HAP-1 (cell line): ENCODE measurements around the gene DPYSL3.
"Not testable (repeated sequence)": the region's sequence is repeated elsewhere in the genome, so short reads cannot be mapped to it uniquely, and the experiment has no call there.

ENCODE experiments used
- DNase-seq, 2 experiments: peaks; one replicate each; pipeline ENCODE4 v3.0.0-alpha.2; 2016 to 2020; ENCODE audit warnings: low spot score in 2 of 2
- H3K27me3 ChIP-seq: fragments of 250-450 bp; sonication (Bioruptor Pico); 2 replicates; pipeline ENCODE4 v1.5.1; 2020; ENCODE audit warnings: low read depth, mild to moderate bottlenecking, moderate library complexity
- H3K36me3 ChIP-seq: fragments of 250-450 bp; sonication (Bioruptor Pico); replicated peaks from 2 replicates; pipeline ENCODE4 v1.5.1; 2020; ENCODE audit warnings: mild to moderate bottlenecking
- H3K4me1 ChIP-seq: fragments of 250-450 bp; sonication (Bioruptor Pico); 2 replicates; pipeline ENCODE4 v1.5.1; 2020; ENCODE audit warnings: mild to moderate bottlenecking
- H3K4me3 ChIP-seq: fragments of 250-450 bp; sonication (Bioruptor Pico); 2 replicates; pipeline ENCODE4 v1.5.1; 2020; ENCODE audit warnings: mild to moderate bottlenecking, moderate library complexity
- H3K9me3 ChIP-seq: fragments of 250-450 bp; sonication (Bioruptor Pico); 2 replicates; pipeline ENCODE4 v1.5.1; 2020; ENCODE audit warnings: mild to moderate bottlenecking, moderate library complexity
- in situ Hi-C: fragments of 300-500 bp; cut with MboI; formaldehyde crosslinking; loops from 3 replicates; pipeline ENCODE4 v1.14.3; 2020; ENCODE audit warnings: low sequenced_read_pairs, inconsistent platforms, mixed read lengths

DPYSL3 gene

DNA sequence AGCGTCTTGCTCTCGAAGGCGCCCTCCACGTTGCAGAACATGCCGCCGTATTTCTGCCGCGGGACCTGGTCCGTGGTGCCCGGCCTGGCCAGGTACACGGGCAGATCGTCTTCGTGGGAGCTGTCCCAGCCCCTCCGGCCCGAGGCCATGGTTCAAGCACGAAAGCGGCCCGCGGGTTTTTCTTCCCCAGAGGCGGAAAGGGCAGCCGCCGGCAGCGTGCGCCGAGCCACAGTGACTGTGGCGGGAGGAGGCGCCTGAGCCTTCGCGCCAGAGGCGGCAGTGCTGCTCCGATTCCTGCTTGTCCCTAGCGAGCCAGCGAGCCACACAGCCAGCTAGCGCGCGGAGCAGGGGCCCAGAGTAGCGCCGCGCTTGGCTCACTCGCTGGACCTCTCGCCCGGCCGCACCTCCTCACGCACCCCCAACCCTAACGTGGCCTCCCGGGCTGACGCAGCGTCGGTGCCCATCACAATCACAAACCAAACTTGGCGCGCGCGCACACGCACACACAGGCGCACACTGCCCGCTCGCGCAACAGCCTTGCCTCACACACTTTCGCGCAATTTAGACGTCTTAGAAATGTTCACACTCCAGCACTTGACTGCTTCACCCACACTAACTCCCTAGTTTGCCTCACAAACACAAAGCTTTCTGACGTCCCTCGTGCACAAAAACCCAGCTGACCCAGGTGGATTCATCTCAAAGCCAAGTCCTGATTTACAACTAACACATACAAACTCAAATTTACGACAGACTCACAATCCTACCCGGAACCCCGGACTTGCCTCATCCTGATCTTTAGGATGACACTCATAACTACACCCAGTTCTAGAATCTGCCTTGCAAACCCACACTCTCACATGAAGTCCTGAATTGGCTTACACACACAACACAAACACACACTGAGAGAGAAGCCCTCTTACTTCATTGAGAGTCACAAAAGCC is at the start of gene DPYSL3:
DPYSL3 (minus strand) TSS at position 359 of the 942 bp plus-strand sequence; CDS start at position 149, 210 bp downstream.
- in situ Hi-C loops = no loop called here
- Histone ChIP-seq H3K27me3 (peaks cover 42% of the 10 kb centered on the region), H3K36me3 (no peaks in the 10 kb centered on the region), H3K9me3 (no peaks in the 10 kb centered on the region), H3K4me1 (no peaks in the 10 kb centered on the region), H3K4me3 (no peak within 1 kb of the TSS)
- DNase-seq = peak in 1 of 2 experiments; percentile 11

DNA sequence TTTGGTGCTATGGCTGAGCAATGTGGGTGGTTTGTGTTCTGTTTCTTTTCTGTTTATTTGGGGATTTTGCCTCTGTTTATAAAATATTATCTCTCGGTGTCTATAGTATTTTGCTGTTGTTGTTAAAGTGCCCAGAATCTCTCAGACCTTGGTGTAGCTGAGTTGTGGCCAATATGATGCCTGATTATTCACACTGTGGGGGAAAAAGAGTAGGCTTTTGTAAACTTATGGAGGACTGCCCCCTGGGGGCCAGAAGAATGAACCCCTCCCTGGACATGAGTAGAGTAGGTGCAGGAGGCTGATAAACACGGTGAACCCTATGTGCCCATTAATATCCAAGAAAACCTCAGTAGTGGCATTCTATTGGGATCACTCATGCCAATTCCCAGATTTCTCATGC is 49.0 kb upstream of the DPYSL3 start:
- peak in 1 of 2 experiments; percentile 57 for DNase-seq
- Histone ChIP-seq H3K9me3 (no peaks in the 10 kb centered on the region), H3K36me3 (no peaks in the 10 kb centered on the region), H3K4me3 (no peak overlapping the region), H3K27me3 (peaks cover 3% of the 10 kb centered on the region; the same call in 1 of the 2 replicates), H3K4me1 (peaks cover 18% of the 10 kb centered on the region)
- in situ Hi-C loops = loop anchor here (25.0 kb wide), 1 partner anchor 1022 kb away; no protein-coding TSS in a partner anchor

DNA sequence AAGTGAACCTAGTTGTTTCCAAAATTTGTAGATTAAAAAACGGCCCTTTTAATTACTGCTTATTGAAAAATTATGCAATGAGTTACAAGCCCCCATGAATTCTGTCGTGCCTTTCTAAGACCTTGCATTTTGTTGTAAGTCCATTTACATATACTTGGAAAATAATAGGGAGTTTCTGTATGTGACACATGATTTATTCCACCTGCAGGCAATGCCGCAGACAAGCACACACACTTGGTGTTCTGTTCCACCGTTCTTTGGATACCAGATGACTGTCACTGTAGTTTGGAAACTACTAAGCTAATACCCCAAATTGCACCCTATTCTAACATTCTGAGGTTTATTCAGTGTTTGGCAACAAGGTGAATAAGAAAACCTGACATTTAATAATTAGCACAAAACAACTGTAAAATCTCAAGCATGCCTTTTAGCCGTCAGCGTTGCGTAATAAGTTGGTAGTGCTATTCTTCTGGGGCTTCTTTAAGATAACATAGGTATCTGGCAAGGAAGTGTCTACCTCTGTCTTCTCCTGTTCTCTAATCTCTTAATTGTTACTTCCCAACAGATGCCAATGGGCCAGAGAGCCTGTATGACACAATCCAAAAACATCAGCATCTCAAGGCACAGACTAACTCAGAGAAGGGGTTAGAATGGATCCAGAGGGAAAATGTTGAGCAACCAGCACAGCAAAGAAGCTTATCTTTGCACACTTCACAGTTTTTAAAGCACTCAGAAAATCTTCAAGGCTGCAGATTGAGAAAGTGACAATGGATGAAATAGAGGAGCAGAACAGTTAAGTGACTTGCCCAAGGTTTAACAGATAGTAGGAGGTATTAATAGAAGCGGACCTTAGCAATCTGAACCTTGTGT is 48.2 kb upstream of the DPYSL3 start:
- peaks cover 18% of the 10 kb centered on the region for H3K4me1 ChIP-seq
- in situ Hi-C loops = loop anchor here (25.0 kb wide), 1 partner anchor 1021 kb away; no protein-coding TSS in a partner anchor
- peak; percentile 43 to 67 for DNase-seq

GRCh38 chr5:147555176-147555575 is 45.3 kb upstream of the DPYSL3 start:
- H3K36me3 ChIP-seq = no peaks in the 10 kb centered on the region
- DNase-seq = no peak
- H3K9me3 ChIP-seq = no peaks in the 10 kb centered on the region
- H3K27me3 ChIP-seq = peaks cover 1% of the 10 kb centered on the region; the same call in 1 of the 2 replicates
- in situ Hi-C loops = loop anchor here (25.0 kb wide), 1 partner anchor 1018 kb away; no protein-coding TSS in a partner anchor
- H3K4me3 ChIP-seq = no peak overlapping the region
- peaks cover 18% of the 10 kb centered on the region for H3K4me1 ChIP-seq

More for the DNA sequence above, 48.2 kb upstream of the DPYSL3 start:
- no peaks in the 10 kb centered on the region for H3K36me3 ChIP-seq
- H3K27me3 ChIP-seq = peaks cover 3% of the 10 kb centered on the region; the same call in 1 of the 2 replicates
- H3K9me3 ChIP-seq = no peaks in the 10 kb centered on the region
- no peak overlapping the region for H3K4me3 ChIP-seq

- DNase-seq = peak in 1 of 2 experiments; percentile 9
- H3K27me3 ChIP-seq = no peaks in the 10 kb centered on the region
- H3K9me3 ChIP-seq = no peaks in the 10 kb centered on the region; the same call in 1 of the 2 replicates
- H3K4me3 ChIP-seq = no peak overlapping the region
- peaks cover 18% of the 10 kb centered on the region for H3K4me1 ChIP-seq
- in situ Hi-C loops = loop anchor here (25.0 kb wide), 1 partner anchor 1017 kb away; no protein-coding TSS in a partner anchor
- H3K36me3 ChIP-seq = no peaks in the 10 kb centered on the region
Observed at GRCh38 chr5:147554261-147554817, 44.5 kb upstream of the DPYSL3 start.

DNA sequence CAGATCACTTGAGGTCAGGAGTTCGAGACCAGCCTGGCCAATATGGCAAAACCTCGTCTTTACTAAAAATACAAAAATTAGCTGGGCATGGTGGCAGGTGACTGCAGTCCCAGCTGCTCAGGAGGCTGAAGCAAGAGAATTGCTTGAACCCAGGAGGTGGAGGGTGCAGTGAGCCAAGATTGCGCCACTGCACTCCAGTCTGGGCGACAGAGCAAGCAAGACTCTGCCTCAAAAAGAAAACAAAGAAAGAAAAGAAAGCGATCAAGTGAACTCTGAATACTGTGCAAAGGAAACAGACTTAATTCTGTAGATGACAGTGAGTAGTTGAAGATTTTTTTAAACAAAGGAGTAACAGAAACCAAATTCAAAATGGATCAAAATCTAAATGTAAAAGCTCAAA is 43.9 kb upstream of the DPYSL3 start:
- not testable (repeated sequence) for DNase-seq, H3K4me3 ChIP-seq
- in situ Hi-C loops = loop anchor here (25.0 kb wide), 1 partner anchor 1017 kb away; no protein-coding TSS in a partner anchor

GRCh38 chr5:147552897-147553296 is 43.0 kb upstream of the DPYSL3 start:
- no peaks in the 10 kb centered on the region for H3K36me3 ChIP-seq
- no peak overlapping the region for H3K4me3 ChIP-seq
- no peaks in the 10 kb centered on the region; the same call in 1 of the 2 replicates for H3K9me3 ChIP-seq
- H3K4me1 ChIP-seq = peaks cover 11% of the 10 kb centered on the region
- in situ Hi-C loops = loop anchor here (25.0 kb wide), 1 partner anchor 1016 kb away; no protein-coding TSS in a partner anchor
- H3K27me3 ChIP-seq = no peaks in the 10 kb centered on the region
- DNase-seq = no peak

More for the DNA sequence above, 43.9 kb upstream of the DPYSL3 start:
- not testable (repeated sequence) for H3K27me3 ChIP-seq, H3K36me3 ChIP-seq, H3K9me3 ChIP-seq
- peaks cover 18% of the 10 kb centered on the region for H3K4me1 ChIP-seq

DNA sequence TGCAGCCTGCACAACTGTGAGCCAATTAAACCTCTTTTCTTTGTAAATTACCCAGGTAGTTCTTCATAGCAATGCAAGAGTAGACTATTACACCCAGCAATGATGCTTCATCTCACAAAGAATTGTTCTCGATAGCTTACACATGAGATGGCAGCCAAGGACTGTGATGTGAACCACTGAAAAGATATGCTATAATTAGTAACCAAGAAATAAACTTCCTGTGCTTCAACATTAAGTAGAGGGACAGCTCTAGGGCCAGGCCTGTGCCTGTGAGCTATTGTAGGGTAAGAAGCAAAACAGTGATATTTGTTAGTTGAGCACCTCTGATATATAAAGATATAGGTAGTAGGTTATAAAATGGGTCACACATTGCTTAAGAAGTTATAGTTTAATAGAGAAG is 41.8 kb upstream of the DPYSL3 start:
- H3K36me3 ChIP-seq = no peaks in the 10 kb centered on the region
- no peaks in the 10 kb centered on the region; the same call in 1 of the 2 replicates for H3K9me3 ChIP-seq
- DNase-seq = no peak
- no peaks in the 10 kb centered on the region for H3K27me3 ChIP-seq
- H3K4me3 ChIP-seq = no peak overlapping the region
- H3K4me1 ChIP-seq = peaks cover 6% of the 10 kb centered on the region
- in situ Hi-C loops = loop anchor here (25.0 kb wide), 1 partner anchor 1014 kb away; no protein-coding TSS in a partner anchor

DNA sequence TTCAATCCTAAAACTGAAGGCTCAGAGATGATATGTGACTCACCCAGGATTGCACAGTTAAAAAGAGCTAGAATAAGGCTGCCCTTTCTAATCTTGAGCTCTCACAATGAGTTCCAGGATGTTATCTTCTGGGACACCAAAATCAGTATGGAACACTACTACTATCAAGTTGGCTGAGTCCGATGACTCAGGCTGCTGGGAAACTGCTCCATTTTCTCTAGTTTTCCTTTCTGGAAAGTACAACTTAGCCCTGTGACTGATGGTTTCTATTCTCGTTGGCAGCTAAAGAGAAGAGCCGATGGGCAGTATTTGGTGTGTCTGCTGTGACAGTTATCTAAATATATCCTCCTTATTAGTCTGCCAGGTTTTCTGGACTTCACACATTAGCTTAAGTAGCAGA is 37.9 kb upstream of the DPYSL3 start:
- H3K4me1 ChIP-seq = no peaks in the 10 kb centered on the region
- no peak overlapping the region for H3K4me3 ChIP-seq
- DNase-seq = no peak
- no peaks in the 10 kb centered on the region for H3K36me3 ChIP-seq
- H3K27me3 ChIP-seq = peaks cover 4% of the 10 kb centered on the region; the same call in 1 of the 2 replicates
- in situ Hi-C loops = no loop called here
- no peaks in the 10 kb centered on the region; the same call in 1 of the 2 replicates for H3K9me3 ChIP-seq

DNA sequence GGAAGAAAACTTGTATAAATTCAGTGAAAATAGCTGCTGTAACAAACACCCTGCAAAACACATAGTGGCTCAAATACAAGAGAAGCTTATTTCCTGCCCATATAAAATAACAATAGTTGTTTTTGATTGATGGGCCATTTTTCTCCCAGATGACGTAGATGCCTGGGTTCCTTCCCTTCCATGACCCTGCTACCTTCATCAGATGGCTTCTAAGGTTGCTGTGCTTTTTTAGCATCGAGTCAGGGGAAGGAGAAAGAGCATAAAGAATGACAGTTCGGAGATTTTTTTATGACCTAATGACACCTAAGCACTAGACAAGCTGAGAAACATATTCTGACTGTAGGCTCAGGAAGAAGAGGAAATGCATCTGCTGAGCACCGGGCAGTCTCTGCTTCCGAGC is 34.7 kb upstream of the DPYSL3 start:
- DNase-seq = no peak
- in situ Hi-C loops = no loop called here
- peaks cover 6% of the 10 kb centered on the region for H3K27me3 ChIP-seq
- H3K4me3 ChIP-seq = no peak overlapping the region
- H3K36me3 ChIP-seq = no peaks in the 10 kb centered on the region
- H3K9me3 ChIP-seq = no peaks in the 10 kb centered on the region; the same call in 1 of the 2 replicates
- H3K4me1 ChIP-seq = no peaks in the 10 kb centered on the region

DNA sequence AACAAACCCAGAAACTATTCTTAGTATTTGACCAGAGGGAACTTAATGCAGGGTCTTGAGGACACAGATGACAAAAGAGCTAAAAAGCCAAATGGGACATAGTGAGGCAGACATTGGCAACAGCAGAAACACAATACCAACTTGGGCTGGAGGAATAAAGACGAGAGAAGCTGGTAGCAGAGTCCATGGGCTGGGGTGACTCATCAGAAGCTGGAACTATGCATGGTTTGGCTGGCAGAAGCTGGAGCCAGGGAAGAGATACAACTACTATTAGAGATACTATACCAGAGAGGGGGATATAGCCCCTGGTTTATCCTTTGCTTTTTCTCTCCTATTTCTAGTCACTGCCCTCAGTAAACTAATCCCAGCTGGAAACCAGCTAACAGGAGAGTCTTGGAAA is 29.2 kb upstream of the DPYSL3 start:
- no peaks in the 10 kb centered on the region for H3K36me3 ChIP-seq
- in situ Hi-C loops = no loop called here
- no peaks in the 10 kb centered on the region for H3K4me1 ChIP-seq
- H3K9me3 ChIP-seq = no peaks in the 10 kb centered on the region
- no peak for DNase-seq
- no peak overlapping the region for H3K4me3 ChIP-seq
- H3K27me3 ChIP-seq = peaks cover 20% of the 10 kb centered on the region

GRCh38 chr5:147538236-147538635 is 28.4 kb upstream of the DPYSL3 start:
- Histone ChIP-seq H3K4me1 (no peaks in the 10 kb centered on the region), H3K9me3 (no peaks in the 10 kb centered on the region), H3K27me3 (peaks cover 22% of the 10 kb centered on the region), H3K36me3 (no peaks in the 10 kb centered on the region), H3K4me3 (no peak overlapping the region)
- in situ Hi-C loops = no loop called here
- no peak for DNase-seq
